GM12892 (cell line): ENCODE data around the gene CERS6.

ENCODE experiments used
- DNase-seq: peaks from one replicate; pipeline ENCODE4 v3.0.0; 2011; ENCODE audit not compliant: insufficient read length
- FAIRE-seq: peaks from 2 replicates; lab custom pipeline; 2011; peaks lifted over from hg19 to GRCh38; lab: Jason Lieb, UNC
- POLR2A ChIP-seq: IDR thresholded peaks from 2 replicates; pipeline ENCODE4 v1.6.1; 2011; ENCODE audit warnings: low read depth, low read length, control low read depth
- POLR2AphosphoS5 ChIP-seq: IDR thresholded peaks from 2 replicates; pipeline ENCODE4 v1.6.1; 2011; ENCODE audit warnings: low read depth, low read length, control low read depth
- TAF1 ChIP-seq: IDR thresholded peaks from 2 replicates; pipeline ENCODE4 v1.6.1; 2011; ENCODE audit warnings: low read depth, mild to moderate bottlenecking, control low read depth, low read length, borderline replicate concordance

The CERS6 gene

DNA sequence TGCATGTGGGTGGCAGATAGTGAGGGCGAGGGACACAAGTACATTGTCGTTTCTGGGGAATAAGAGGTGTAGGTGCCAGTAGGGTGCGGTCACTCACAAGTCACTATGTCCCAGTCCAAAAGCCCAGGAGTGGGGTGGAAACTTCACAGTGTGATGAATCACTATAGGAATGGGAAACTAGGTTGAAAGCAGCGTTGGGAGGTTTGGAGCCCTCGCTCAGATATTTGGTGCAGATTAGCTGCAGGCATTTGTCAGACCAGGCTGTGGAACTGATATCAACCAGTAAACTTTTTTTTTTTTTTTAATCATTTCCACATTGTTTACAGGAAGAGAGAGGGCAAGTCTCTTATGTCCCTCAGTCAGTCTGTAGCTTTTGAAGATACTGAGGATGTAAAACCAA is 121.8 kb downstream of the CERS6 start:
- DNase-seq (no peak), FAIRE-seq (no peak)

DNA sequence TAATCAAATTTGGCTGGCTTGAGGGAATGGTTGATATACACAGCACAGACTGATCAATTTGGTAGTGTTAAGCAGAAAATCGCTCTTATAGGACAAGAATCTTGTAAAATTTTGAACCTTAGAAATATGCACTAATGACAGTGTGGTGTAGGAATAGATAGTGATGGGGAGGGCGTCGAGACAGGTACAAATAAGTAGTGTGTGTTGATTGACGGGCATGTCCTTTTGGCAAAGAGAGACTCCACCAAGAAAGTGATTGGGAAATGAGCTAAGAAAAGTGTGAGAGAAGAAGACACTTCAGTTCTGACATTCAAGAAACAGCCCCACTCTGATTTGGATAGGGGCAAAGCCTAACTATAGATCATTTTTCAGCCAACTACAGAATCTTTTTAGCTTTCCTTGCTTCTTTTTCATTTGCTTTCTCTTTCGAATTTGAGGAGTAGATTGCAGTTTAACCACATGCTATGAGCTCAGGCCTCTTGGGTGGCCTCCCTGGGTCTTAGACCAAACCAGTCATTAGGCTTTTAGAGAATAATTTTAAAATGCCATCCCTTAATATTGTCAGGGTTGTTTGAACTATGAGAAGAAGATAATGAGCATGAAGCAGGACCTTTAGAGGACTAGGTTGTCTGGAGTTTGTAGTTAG is 127.1 kb downstream of the CERS6 start:
- FAIRE-seq = no peak
- TF ChIP-seq POLR2AphosphoS5 (no peak), POLR2A (no peak), TAF1 (no peak)
- DNase-seq = no peak

More for the DNA sequence above, 121.8 kb downstream of the CERS6 start:
- TF ChIP-seq POLR2A (no peak), POLR2AphosphoS5 (no peak)

DNA sequence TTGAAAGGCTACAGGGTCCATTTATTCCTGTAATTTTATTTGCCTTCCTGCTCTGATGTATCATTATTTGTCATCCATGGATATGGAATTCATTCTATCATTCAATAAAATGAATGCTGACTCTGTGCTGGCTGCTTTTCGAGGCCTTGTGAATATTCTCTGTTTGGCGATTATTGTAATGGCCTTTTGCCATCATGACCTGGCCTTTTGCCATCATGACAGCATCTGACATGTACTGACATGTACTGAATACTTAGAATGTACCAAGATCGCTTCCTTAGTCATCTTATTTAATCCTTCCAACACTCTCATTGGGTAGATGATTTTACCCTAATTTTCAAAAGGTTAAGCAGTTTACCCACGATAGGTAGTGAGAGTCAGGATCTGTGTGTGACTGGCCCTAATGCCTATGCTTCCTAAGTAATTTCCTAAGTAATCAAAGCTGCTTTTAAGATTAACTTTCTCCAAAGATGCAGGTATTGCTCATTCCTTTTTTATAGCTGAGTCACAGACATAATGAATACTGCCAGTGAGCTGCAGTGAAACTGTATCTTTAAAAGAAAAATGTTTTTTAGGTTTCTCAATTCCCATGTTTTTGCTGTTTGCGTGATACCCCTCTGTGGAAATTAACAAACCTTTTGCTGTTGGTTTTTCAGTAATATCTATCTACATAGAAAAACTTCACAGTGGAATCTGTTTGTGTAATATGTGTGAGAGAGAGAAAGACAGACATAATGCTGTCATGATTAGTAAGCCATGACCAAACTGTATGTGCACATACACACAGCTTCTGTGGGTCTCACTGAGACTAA is 127.8 kb downstream of the CERS6 start:
- FAIRE-seq (peak; percentile 44), DNase-seq (no peak)
- no peak for TF ChIP-seq POLR2AphosphoS5
- no peak for TF ChIP-seq POLR2A
- no peak for TF ChIP-seq TAF1

DNA sequence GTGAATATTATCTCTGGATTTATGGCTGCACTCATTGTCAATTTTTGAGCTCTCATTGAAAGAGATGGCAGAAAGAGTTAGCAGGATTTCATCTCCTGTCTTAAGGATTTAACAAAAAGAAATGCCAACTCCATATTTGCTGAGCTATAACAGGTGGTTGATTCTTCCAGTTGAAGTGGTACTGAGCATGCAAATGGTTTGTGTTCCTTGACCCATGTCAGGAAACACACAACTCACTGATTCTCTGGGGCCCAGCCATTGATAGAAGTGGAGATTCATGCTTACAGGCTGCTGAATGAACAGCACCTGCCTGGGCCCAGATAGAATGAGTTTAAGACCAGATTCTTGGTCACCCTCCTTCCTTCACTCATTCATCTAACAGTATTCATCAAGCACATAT is 128.8 kb downstream of the CERS6 start:
- DNase-seq = no peak
- TF ChIP-seq TAF1 (no peak), POLR2AphosphoS5 (no peak), POLR2A (no peak)
- FAIRE-seq = peak; percentile 58

DNA sequence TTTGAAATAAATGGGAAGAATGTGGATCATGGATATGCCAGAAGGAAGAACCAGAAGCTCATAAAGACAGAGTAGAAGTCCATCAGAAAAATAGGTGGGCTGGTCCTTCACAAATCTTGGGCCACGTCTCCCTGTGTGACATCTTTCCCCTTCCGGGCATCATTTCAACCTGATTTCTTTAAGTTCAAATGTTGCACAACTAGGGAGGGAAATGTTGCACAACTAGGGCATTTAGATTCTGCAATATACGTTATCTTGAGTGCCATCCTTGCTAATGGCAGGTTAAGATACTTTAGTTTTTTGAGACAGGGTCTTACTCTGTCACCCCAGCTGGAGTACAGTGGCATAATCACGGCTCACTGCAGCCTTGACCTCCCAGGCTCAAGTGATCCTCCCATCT is 129.6 kb downstream of the CERS6 start:
- no peak for TF ChIP-seq POLR2A
- TF ChIP-seq POLR2AphosphoS5 = no peak
- no peak for TF ChIP-seq TAF1
- FAIRE-seq (no peak), DNase-seq (no peak)

DNA sequence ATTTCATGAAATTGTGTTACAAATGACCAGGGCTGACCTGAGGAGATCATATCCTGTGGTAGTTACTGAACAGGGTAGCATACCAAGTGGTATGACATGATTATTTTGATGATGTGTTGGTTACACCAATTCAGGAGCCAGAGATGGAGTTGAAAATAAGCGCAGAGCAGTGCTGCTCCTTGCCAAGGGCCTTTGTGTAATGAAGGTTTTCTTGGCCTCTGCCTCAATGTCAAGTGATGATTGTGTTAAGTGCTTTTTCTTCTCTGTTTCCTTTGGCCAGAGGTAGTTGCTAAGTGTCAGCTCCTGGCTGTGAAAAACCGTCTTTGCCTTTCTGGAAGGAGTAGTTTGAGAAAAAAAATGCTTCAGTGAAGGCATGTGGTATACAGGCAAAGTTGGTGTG is 131.2 kb downstream of the CERS6 start:
- no peak for DNase-seq
- FAIRE-seq = no peak
- no peak for TF ChIP-seq POLR2A
- no peak for TF ChIP-seq TAF1
- no peak for TF ChIP-seq POLR2AphosphoS5

DNA sequence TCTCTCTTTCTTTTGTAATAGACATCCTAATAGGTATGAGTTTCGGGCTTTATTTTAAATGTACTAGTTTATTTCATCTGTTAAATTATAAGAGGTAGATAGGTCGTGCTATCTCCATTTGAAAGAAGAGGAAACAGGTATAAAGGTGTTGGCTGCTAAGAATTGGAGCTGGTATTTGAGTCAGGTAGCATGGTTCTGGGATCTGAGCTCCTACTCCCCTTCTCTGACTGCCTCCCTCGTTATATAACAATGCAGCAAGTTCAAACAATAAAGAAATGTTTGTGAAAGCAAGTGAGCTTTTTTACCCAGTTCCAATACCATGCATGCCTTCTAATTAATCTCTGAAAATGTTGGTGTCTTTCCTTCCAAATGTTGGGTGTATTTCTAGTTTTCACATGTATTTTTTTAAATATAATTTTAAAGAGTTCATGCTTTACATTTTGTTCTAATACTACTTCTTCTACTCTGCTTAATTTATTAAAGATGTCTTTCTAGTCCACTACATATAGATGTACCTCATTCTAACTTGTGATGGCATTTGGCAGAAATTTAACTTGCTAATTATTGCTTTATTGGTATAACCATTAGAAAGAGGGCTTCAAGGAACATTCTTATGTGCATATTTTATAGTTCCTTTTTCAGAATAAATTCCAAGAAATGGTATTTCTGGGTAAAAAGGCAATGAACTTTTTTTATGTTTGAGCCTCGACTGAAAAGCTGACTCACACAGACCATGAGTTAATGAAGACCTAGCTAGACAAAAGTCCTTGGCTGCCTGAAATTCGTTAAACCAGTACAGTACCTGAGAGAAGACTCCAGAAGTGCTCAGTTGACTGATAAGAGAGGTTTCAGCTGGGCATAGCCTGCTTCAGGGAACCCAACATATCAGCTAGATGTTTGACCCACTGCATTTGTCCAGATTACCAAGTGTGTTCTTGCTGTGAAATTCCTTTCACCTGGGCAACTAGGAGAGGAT is 133.5 kb downstream of the CERS6 start:
- DNase-seq = no peak

DNA sequence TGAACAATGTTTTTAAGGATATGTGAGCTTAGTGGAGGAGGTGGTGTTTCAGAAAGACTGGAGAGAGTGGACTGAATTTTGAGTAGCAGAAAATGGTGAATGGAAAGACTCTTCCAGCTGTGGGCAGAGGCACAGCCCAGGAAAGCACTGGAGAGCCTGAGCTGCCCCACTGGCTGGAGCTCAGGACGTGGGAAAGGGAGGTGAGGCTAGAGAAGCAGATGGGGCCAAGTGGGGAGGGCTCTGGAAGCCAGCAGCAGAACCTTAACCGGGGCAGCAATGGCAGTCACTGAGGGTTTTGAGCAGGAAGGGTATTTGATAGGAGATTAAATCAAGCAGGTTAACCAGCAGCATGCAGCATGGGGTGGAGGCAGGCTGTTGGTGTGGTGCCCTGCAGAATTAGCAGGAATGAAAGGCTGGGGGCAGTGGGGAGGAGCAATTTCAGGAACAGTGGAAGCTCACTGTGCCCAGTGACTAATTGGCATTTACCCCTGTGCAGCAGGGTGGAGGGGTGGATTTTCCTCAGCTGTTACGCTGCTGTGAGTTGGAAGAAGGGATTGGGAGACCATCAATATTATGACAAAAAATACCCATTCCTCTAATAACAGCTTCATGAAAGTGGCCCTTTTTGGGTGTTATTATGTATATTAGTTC is 136.2 kb downstream of the CERS6 start:
- peak; percentile 9 for FAIRE-seq
- TF ChIP-seq POLR2AphosphoS5 = no peak
- TF ChIP-seq TAF1 = no peak
- no peak for TF ChIP-seq POLR2A
- no peak for DNase-seq

More for the DNA sequence above, 133.5 kb downstream of the CERS6 start:
- TF ChIP-seq TAF1 (no peak), POLR2AphosphoS5 (no peak), POLR2A (no peak)
- no peak for FAIRE-seq

DNA sequence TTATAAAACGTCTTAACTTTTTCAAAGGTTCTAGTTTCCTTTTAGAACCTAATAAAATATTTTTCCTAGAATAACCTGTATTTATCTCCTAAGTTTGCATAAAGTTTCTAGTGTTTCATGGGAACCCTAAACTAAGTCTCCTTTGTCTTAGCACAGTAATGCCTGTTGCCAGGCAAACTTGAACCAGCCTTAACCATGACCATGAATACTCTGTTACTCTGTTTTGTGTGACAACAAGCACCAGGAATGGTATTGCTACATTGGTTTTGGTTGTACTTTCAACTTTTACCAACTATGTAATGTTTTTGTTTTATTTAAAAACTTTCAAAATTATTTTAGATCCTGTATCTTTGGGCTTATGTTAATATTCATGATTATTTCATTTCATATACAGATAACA is 137.6 kb downstream of the CERS6 start:
- DNase-seq (no peak), FAIRE-seq (peak; percentile 24)
- TF ChIP-seq POLR2AphosphoS5 (no peak), TAF1 (no peak), POLR2A (no peak)

DNA sequence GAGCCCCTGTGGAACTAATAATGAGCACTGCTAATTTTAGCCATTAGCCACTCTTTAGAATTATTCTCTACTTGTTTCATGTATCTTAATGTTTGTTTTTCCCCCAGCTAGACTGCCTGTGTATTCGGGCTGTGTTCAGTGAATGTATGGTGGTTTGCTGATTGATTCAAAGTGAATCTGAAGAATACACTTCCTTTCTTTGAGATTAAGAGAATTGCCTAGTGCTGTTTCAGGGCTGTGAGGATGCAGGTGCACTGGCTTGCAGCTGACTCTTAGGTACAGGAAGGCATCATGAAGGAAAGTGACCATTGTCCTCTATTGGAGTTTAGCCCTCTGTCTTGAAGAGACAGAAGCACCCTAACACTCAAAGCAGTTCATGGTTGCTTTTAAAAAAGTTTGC is 138.7 kb downstream of the CERS6 start:
- no peak for TF ChIP-seq POLR2AphosphoS5
- no peak for TF ChIP-seq POLR2A
- TF ChIP-seq TAF1 = no peak
- DNase-seq (no peak), FAIRE-seq (peak; percentile 87)

DNA sequence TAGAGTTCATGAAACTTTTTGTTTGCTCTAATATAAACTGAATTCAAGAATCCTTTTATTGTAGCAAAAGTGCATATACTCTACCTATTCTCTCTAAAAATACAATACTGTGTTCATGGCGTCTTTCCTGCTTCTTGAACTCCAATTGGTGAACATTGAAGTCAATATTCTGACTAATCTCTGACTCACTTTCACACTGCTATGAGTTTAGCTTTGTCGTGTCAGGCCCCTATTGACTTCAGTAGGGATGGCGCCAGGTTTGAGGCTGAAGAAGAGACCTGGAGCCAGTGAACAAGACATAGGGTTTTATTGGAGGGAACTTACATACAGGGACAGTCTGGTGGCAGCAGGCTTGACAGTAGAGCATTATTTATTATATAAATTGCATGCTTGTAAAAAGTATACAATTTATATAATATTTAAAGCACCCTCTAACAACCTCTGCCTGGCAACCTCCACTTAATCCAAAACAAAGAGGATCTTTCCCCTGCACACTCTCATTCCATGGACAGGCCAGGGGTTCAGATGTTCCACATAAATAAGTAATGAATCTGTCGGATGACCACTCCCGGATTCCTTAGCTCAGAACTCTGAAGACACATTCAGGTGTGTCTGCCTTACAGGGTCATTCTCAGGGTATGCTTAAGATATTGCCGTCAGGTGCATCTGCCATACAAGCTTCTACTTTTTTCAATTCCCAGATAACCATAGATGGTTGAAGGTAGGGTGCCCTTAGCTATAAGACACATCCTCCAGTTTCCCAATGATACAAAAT is 141.0 kb downstream of the CERS6 start:
- FAIRE-seq (no peak), DNase-seq (no peak)
- TF ChIP-seq POLR2A = no peak
- no peak for TF ChIP-seq TAF1
- no peak for TF ChIP-seq POLR2AphosphoS5
